ENCODE results near the gene RPL18. TPM values are rescaled to one million over a fixed set of nuclear protein-coding genes. Genes with fewer than 3 reads are reported as not detected.

The RPL18 gene
- total RNA-seq, 1 donor from 2014 or later: 1,772 TPM

DNA sequence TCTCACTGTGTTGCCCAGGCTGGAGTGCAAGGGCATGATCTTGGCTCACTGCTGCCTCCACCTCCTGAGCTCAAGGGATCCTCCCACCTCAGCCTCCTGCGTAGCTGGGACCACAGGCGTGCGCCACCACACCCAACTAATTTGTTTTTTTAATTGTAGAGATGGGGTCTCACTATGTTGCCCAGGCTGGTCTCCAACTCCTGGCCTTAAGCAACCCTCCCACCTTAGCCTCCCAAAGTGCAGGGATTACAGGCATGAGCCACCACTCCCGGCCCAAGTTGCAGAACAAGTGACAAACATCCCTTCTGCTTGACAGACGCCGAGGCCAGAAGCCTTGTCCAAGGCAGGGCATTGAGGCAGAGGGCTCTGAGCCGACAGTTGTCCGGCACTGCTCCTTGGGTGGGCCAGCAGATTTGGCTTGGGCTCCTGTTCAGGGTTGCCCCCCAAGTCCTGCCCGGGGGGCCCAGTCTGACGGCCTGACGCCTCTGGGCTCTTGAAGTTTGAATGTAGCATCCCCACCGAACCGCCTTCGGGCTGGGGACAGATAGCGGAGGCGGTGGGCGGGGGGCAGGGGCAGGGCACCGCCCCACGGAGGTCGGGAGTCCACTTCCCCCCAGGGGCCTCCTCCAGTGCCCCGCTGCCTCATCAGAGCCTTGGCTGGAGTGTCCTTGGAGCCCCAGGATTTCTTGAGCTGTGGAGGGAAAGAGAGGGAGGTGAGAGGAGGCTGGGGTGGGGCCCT lies 18.1 kb downstream of the RPL18 start:
- no peaks in the 10 kb centered on the region for H3K27me3 Mint-ChIP-seq (ENCODE audit: low read depth)
- H3K9me3 Mint-ChIP-seq: no peaks in the 10 kb centered on the region
- H3K4me1 Mint-ChIP-seq: no peaks in the 10 kb centered on the region
- H3K36me3 Mint-ChIP-seq (ENCODE audit: low read depth): no peaks in the 10 kb centered on the region
- TF ChIP-seq, protein P1, sequence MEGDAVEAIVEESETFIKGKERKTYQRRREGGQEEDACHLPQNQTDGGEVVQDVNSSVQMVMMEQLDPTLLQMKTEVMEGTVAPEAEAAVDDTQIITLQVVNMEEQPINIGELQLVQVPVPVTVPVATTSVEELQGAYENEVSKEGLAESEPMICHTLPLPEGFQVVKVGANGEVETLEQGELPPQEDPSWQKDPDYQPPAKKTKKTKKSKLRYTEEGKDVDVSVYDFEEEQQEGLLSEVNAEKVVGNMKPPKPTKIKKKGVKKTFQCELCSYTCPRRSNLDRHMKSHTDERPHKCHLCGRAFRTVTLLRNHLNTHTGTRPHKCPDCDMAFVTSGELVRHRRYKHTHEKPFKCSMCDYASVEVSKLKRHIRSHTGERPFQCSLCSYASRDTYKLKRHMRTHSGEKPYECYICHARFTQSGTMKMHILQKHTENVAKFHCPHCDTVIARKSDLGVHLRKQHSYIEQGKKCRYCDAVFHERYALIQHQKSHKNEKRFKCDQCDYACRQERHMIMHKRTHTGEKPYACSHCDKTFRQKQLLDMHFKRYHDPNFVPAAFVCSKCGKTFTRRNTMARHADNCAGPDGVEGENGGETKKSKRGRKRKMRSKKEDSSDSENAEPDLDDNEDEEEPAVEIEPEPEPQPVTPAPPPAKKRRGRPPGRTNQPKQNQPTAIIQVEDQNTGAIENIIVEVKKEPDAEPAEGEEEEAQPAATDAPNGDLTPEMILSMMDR (conservative IDR thresholded peaks at IDR 0.05): no peak
- H3K27ac Mint-ChIP-seq (ENCODE audit: unreplicated experiment): no peak overlapping the region
- no peak for DNase-seq (ENCODE audit: low read depth, low spot score)
- no peak overlapping the region for H3K4me3 Mint-ChIP-seq

DNA sequence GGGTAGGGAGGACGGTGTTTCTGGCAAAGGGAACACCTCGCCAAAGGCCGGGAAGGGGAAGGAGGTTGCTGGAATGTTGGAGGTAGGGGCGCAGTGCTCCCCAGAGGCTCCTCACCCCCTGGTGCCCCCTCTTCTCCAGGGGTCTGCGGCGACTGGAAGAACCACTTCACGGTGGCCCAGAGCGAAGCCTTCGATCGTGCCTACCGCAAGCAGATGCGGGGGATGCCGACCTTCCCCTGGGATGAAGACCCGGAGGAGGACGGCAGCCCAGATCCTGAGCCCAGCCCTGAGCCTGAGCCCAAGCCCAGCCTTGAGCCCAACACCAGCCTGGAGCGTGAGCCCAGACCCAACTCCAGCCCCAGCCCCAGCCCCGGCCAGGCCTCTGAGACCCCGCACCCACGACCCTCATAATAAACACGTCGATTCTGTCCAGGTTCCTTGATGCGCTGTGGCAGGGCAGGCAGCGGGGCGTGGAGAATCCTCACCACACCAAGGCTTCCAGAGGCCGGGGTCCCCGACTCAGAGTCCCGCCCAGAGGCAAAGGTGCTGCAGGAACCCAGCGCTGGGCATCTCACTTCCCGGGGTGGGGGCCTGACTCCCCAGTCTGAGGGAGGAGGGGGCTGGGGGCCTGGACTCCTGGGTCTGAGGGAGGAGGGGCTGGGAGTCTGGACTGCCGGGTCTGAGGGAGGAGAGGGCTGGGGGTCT lies 19.8 kb downstream of the RPL18 start:
- Mint-ChIP-seq H3K4me3 (no peak overlapping the region), H3K36me3 (ENCODE audit: low read depth) (no peaks in the 10 kb centered on the region), H3K9me3 (no peaks in the 10 kb centered on the region), H3K27ac (ENCODE audit: unreplicated experiment) (no peak overlapping the region), H3K27me3 (ENCODE audit: low read depth) (no peaks in the 10 kb centered on the region), H3K4me1 (no peaks in the 10 kb centered on the region)
- TF ChIP-seq, protein P1 (conservative IDR thresholded peaks at IDR 0.05): no peak
- DNase-seq (ENCODE audit: low read depth, low spot score): no peak

DNA sequence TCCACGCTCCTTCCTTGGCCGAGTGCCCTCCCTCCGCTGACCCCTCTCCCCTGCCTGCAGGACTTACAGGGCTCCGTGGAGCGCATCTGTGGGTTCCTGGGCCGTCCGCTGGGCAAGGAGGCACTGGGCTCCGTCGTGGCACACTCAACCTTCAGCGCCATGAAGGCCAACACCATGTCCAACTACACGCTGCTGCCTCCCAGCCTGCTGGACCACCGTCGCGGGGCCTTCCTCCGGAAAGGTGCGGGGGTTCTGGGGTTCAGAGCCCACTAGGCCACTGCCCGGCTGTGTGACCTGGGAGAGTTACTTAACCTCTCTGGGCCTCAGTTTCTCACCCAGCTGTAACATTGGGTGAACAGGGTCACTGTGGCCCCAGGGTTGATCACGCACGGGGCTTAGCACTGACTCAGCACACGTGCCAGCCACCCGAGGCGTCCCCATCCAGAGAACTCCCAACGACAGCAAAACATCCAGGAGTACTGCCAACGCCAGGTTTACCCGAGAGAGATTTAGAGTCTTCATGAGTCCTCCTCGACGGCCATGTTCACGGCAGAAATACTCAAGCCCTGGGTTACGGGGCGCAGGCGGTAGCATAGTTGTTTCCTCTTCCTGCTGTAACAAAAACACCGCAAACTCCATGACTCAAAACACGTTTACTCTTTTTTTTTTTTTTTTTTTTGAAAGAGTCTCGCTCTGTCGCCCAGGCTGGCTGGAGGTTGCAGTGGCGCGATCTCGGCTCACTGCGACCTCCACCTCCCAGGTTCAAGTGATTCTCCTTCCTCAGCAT lies 22.1 kb downstream of the RPL18 start:
- no peak overlapping the region for H3K4me3 Mint-ChIP-seq
- TF ChIP-seq, protein P1 (conservative IDR thresholded peaks at IDR 0.05): no peak
- no peak for DNase-seq (ENCODE audit: low read depth, low spot score)

DNA sequence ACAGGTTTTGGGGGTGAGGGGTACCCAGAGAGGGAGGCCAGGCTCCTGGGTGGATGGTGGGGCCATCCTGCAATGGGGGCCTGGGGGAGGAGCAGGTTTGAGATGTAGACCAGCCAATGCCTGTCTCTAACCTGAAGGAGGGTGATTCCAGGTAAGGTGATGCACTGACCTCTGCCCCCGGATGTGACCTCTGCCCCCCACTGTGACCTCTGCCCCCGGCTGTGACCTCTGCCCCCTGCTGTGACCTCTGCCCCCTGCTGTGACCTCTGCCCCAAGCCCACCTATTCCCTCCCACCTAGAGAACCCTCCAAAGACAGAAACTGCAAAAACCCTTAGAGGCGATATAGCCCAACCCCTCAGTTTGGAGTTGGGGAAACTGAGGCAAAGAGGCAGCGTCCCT lies 22.7 kb downstream of the RPL18 start:
- DNase-seq (ENCODE audit: low read depth, low spot score): no peak
- Mint-ChIP-seq H3K36me3 (ENCODE audit: low read depth) (no peaks in the 10 kb centered on the region), H3K4me3 (no peak overlapping the region), H3K9me3 (no peaks in the 10 kb centered on the region), H3K27ac (ENCODE audit: unreplicated experiment) (no peak overlapping the region), H3K4me1 (no peaks in the 10 kb centered on the region), H3K27me3 (ENCODE audit: low read depth) (peaks cover 2% of the 10 kb centered on the region)
- TF ChIP-seq, protein P1 (conservative IDR thresholded peaks at IDR 0.05): no peak

More for the DNA sequence above, 22.1 kb downstream of the RPL18 start:
- H3K27me3 Mint-ChIP-seq (ENCODE audit: low read depth): no peaks in the 10 kb centered on the region
- H3K4me1 Mint-ChIP-seq: no peaks in the 10 kb centered on the region
- H3K27ac Mint-ChIP-seq (ENCODE audit: unreplicated experiment): no peak overlapping the region
- H3K36me3 Mint-ChIP-seq (ENCODE audit: low read depth): no peaks in the 10 kb centered on the region
- no peaks in the 10 kb centered on the region for H3K9me3 Mint-ChIP-seq

DNA sequence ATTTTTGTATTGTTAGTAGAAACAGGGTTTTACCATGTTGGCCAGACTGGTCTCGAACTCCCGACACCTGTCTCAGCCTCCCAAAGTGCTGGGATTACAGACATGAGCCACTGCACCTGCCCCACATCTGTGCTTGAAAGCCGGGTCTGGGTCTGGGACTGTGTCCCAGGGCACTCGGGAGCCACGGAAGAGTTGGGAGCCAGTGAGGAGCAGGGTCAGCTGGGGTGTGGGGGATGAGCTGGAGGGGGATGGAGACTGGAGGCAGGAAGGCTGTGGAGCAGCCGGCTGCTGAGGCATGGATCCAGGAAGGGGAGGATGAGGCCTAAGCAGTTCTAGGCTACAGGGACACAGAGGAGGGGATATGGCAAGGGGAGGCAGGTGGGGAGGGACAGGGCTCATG lies 23.1 kb downstream of the RPL18 start:
- TF ChIP-seq, protein P1 (conservative IDR thresholded peaks at IDR 0.05): no peak
- DNase-seq (ENCODE audit: low read depth, low spot score): no peak
- Mint-ChIP-seq H3K4me3 (no peak overlapping the region), H3K9me3 (no peaks in the 10 kb centered on the region), H3K36me3 (ENCODE audit: low read depth) (no peaks in the 10 kb centered on the region), H3K27ac (ENCODE audit: unreplicated experiment) (no peak overlapping the region), H3K27me3 (ENCODE audit: low read depth) (peaks cover 6% of the 10 kb centered on the region), H3K4me1 (no peaks in the 10 kb centered on the region)

Data from neural crest cell (in vitro differentiated cells).